ENCODE measurements around the gene TSPAN18.

DNA sequence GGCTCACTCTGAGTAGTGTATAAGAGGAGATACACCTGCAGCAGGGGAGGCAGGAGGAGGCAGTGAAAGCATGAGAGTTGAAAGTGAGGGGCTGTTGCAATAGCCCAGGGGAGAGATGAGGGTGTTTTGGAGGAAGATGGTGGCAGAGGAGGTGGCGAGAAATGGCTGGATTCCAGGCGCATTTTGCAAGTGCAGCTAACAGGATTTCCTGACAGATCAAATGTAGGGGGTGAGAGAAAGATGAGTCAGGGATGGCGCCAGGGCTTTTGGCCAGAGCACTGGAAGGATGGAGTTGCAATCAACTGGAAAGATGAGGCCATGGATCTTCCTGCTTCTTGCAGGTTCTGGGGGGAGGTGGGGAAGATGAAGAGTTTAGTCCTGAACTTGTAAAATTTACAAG, 16.8 kb upstream of the TSPAN18 start:
- no peak for TF ChIP-seq YY1 (IDR thresholded peaks at IDR 0.05; ENCODE audit: low read depth)
- TF ChIP-seq, protein P1, sequence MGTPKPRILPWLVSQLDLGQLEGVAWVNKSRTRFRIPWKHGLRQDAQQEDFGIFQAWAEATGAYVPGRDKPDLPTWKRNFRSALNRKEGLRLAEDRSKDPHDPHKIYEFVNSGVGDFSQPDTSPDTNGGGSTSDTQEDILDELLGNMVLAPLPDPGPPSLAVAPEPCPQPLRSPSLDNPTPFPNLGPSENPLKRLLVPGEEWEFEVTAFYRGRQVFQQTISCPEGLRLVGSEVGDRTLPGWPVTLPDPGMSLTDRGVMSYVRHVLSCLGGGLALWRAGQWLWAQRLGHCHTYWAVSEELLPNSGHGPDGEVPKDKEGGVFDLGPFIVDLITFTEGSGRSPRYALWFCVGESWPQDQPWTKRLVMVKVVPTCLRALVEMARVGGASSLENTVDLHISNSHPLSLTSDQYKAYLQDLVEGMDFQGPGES (IDR thresholded peaks at IDR 0.05; ENCODE audit: low read depth, low read length) = no peak
- TF ChIP-seq, protein P2, sequence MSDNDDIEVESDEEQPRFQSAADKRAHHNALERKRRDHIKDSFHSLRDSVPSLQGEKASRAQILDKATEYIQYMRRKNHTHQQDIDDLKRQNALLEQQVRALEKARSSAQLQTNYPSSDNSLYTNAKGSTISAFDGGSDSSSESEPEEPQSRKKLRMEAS (IDR thresholded peaks at IDR 0.05; ENCODE audit: low read depth) = no peak
- TF ChIP-seq EZH2phosphoT487 (IDR thresholded peaks at IDR 0.05; ENCODE audit: borderline replicate concordance, low read depth) = no peak
- TF ChIP-seq, protein P3, sequence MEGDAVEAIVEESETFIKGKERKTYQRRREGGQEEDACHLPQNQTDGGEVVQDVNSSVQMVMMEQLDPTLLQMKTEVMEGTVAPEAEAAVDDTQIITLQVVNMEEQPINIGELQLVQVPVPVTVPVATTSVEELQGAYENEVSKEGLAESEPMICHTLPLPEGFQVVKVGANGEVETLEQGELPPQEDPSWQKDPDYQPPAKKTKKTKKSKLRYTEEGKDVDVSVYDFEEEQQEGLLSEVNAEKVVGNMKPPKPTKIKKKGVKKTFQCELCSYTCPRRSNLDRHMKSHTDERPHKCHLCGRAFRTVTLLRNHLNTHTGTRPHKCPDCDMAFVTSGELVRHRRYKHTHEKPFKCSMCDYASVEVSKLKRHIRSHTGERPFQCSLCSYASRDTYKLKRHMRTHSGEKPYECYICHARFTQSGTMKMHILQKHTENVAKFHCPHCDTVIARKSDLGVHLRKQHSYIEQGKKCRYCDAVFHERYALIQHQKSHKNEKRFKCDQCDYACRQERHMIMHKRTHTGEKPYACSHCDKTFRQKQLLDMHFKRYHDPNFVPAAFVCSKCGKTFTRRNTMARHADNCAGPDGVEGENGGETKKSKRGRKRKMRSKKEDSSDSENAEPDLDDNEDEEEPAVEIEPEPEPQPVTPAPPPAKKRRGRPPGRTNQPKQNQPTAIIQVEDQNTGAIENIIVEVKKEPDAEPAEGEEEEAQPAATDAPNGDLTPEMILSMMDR (IDR thresholded peaks at IDR 0.05) = no peak
- TF ChIP-seq, protein P4, sequence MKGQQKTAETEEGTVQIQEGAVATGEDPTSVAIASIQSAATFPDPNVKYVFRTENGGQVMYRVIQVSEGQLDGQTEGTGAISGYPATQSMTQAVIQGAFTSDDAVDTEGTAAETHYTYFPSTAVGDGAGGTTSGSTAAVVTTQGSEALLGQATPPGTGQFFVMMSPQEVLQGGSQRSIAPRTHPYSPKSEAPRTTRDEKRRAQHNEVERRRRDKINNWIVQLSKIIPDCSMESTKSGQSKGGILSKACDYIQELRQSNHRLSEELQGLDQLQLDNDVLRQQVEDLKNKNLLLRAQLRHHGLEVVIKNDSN (IDR thresholded peaks at IDR 0.05; ENCODE audit: borderline replicate concordance, low read depth) = no peak
- no peak for TF ChIP-seq FOXJ3 (CRISPR knock-in tag; IDR thresholded peaks at IDR 0.05)
